ENCODE measurements around the gene ADPRM.

ADPRM gene

GRCh38 chr17:10755592-10756127, 58.3 kb downstream of the ADPRM start:
- no peak for DNase-seq (ENCODE audit: insufficient read length, low spot score)
- FAIRE-seq, result no peak
- no peak for TF ChIP-seq CTCF (IDR thresholded peaks at IDR 0.05; ENCODE audit: insufficient read depth, missing control alignments)

- no peak for TF ChIP-seq CTCF (IDR thresholded peaks at IDR 0.05; ENCODE audit: insufficient read depth, missing control alignments)
- FAIRE-seq (no peak), DNase-seq (ENCODE audit: insufficient read length, low spot score) (no peak)
These were observed 58.8 kb downstream of the ADPRM start for GRCh38 chr17:10756185-10756584.

GRCh38 chr17:10756619-10757018, 59.2 kb downstream of the ADPRM start:
- FAIRE-seq (no peak), DNase-seq (ENCODE audit: insufficient read length, low spot score) (no peak)
- no peak for TF ChIP-seq CTCF (IDR thresholded peaks at IDR 0.05; ENCODE audit: insufficient read depth, missing control alignments)

GRCh38 chr17:10757067-10757466, 59.7 kb downstream of the ADPRM start:
- no peak for FAIRE-seq
- TF ChIP-seq CTCF (IDR thresholded peaks at IDR 0.05; ENCODE audit: insufficient read depth, missing control alignments), result no peak
- no peak for DNase-seq (ENCODE audit: insufficient read length, low spot score)

GRCh38 chr17:10757647-10758046, 60.3 kb downstream of the ADPRM start:
- FAIRE-seq (no peak), DNase-seq (ENCODE audit: insufficient read length, low spot score) (no peak)
- TF ChIP-seq CTCF (IDR thresholded peaks at IDR 0.05; ENCODE audit: insufficient read depth, missing control alignments), result no peak

- FAIRE-seq, result no peak
- TF ChIP-seq CTCF (IDR thresholded peaks at IDR 0.05; ENCODE audit: insufficient read depth, missing control alignments), result no peak
- DNase-seq (ENCODE audit: insufficient read length, low spot score), result no peak
These were observed 60.7 kb downstream of the ADPRM start for GRCh38 chr17:10758062-10758461.

Measured in D721Med (cell line).